Measurements from ENCODE around the gene SULT4A1.
A peak's percentile ranks its signal among the peaks of the same experiment; 100 is the strongest.

The SULT4A1 gene

GRCh38 chr22:43812149-43812842 is 50.0 kb downstream of the SULT4A1 start, which contains the start of gene EFCAB6:
TSS of gene EFCAB6 (minus strand) at chr22:43812305. CDS start at chr22:43782318, 29,987 bp downstream.
- DNase-seq (ENCODE audit: low read depth, low spot score), result peak; percentile 84

GRCh38 chr22:43811777-43812148 is 50.5 kb downstream of the SULT4A1 start:
- no peak for DNase-seq (ENCODE audit: low read depth, low spot score)

GRCh38 chr22:43802897-43803495 is 59.3 kb downstream of the SULT4A1 start:
- DNase-seq (ENCODE audit: low read depth, low spot score), result no peak

- no peak for DNase-seq (ENCODE audit: low read depth, low spot score)
Measured at GRCh38 chr22:43800970-43801369, 61.3 kb downstream of the SULT4A1 start.

GRCh38 chr22:43798492-43798891 is 63.8 kb downstream of the SULT4A1 start:
- no peak for DNase-seq (ENCODE audit: low read depth, low spot score)

- no peak for DNase-seq (ENCODE audit: low read depth, low spot score)
Measured at GRCh38 chr22:43796567-43796966, 65.7 kb downstream of the SULT4A1 start.

GRCh38 chr22:43795320-43795719 is 67.0 kb downstream of the SULT4A1 start:
- no peak for DNase-seq (ENCODE audit: low read depth, low spot score)

- DNase-seq (ENCODE audit: low read depth, low spot score), result no peak
Measured at GRCh38 chr22:43792905-43793304, 69.4 kb downstream of the SULT4A1 start.

- DNase-seq (ENCODE audit: low read depth, low spot score), result no peak
Measured at GRCh38 chr22:43789452-43789851, 72.9 kb downstream of the SULT4A1 start.

- DNase-seq (ENCODE audit: low read depth, low spot score), result no peak
Measured at GRCh38 chr22:43783777-43784176, 78.5 kb downstream of the SULT4A1 start.

GRCh38 chr22:43782448-43782847 is 79.9 kb downstream of the SULT4A1 start:
- DNase-seq (ENCODE audit: low read depth, low spot score), result no peak

- no peak for DNase-seq (ENCODE audit: low read depth, low spot score)
Measured at GRCh38 chr22:43777286-43777685, 85.0 kb downstream of the SULT4A1 start.

- no peak for DNase-seq (ENCODE audit: low read depth, low spot score)
Measured at GRCh38 chr22:43776081-43776670, 86.1 kb downstream of the SULT4A1 start.

All from activated naive CD8-positive, alpha-beta T cell treated with anti-CD3 and anti-CD28 coated beads, Interleukin-2, amount 50 U/mL, for 16 hours (primary cell).